ENCODE measurements around the gene CRADD. TPM values are rescaled to one million over a fixed set of nuclear protein-coding genes. Genes with fewer than 3 reads are reported as not detected.
"Not testable (repeated sequence)": the region's sequence is repeated elsewhere in the genome, so short reads cannot be mapped to it uniquely, and the experiment has no call there.

Gene CRADD
- total RNA-seq, 1 donor from 2014 or later = 14.7 TPM

DNA sequence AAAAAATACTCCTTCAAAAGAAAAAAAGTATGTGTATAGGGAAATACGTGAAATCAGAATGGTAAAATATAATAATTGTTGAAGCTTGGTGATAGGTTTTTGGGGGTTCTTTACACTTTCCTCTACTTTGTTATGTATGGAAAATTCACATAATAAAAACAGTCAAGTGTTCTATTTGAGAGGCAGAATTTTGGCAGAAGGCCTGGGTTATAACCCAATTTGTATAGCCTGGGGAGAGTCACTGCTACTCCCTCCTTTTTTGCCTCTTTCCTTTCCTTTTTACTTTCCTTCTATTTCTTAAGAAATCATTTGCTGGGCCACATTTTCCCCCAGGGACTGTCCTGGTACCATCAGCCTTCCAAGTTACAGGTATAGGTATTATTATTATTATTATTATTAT, 105.7 kb downstream of the CRADD start:
- DNase-seq (ENCODE audit: low read depth, low spot score) = no peak

DNA sequence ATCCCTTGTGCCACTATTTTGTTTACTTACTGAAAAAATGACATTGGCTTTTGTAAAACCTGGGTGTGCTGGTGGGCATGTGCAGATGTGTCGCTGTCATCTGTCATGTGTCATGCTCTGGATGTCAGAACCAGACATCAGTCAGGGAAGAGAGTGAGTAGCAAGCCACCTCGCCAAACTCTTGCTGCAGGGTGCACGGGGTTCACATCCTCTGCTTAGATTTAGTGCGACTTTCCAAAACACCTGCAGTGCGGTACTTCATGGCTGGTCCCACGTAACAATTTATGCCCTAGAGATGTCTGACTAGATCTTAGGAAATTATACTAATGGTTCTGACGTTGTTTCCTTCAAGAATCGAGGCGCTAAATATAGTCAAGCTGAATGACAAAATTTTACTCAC, 106.7 kb downstream of the CRADD start:
- no peak for DNase-seq (ENCODE audit: low read depth, low spot score)

DNA sequence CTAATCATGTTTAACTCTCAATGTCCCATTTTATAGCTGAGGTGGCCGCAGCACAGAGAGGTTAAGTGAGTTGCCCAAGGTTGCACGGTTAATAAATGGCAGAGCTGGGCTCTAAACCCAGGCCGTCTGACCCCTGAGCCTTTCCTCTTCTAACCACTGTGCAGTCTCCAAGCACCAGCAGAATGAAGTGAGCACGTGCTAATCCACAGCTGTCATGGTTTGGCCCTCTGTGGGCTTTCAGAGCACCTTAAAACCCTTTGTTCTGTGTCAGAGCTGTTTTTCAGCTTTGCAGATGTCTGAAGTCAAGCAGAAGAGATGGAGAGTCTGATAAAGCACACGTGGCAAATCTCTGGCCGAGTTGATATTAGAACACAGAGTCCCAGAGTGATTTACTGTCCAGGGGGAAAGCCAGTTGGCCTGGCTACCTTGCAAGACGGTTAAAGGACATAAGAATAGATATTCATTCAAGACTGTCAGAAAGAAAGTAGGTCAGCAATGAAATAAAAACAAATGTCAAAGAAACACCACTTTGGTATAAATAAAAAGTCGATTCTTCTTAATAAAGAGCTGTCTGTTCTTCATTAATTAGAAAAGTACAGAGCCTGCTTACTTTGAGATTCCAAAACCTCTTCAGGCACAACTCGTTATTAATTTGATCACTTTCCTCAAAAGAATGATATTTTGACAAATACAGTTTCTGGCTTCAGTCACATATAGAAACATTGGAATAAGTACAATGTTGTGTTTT, 107.3 kb downstream of the CRADD start:
- DNase-seq (ENCODE audit: low read depth, low spot score) = no peak

DNA sequence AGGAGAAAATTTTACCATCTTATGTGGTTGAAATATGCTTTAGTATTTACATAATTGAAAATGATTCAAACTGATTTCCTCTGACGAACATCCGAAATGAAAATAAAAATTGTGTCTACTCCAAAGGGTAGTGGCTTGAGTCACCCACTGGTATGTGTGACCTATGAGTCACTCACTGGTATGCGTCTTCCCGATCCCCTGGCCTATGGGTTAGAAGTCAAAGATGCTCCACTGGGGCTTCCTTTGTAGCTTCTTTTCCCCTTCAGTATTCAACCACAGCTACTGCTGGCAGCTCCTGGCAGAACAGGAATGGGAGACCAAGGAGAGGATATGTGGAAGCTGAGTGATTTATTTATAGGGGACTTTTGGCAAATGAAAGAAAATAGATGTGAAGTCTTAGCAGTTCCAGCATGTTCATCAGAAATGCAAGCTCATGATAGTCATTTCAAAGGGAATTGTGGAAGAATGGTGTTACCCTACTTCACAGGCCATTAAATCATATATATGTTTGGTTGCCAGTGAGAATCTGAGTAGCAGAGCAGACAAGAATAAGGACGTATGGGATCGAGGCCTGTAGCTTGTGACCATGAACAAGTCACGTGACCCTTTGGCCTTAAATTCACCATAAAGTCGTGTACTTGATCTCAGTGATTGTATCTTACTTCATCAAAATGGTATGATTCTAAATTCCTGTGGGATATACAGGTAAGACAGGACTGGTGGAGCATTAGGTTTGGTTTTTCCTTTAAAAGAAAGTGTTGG, 108.3 kb downstream of the CRADD start:
- DNase-seq (ENCODE audit: low read depth, low spot score) = peak; percentile 84

DNA sequence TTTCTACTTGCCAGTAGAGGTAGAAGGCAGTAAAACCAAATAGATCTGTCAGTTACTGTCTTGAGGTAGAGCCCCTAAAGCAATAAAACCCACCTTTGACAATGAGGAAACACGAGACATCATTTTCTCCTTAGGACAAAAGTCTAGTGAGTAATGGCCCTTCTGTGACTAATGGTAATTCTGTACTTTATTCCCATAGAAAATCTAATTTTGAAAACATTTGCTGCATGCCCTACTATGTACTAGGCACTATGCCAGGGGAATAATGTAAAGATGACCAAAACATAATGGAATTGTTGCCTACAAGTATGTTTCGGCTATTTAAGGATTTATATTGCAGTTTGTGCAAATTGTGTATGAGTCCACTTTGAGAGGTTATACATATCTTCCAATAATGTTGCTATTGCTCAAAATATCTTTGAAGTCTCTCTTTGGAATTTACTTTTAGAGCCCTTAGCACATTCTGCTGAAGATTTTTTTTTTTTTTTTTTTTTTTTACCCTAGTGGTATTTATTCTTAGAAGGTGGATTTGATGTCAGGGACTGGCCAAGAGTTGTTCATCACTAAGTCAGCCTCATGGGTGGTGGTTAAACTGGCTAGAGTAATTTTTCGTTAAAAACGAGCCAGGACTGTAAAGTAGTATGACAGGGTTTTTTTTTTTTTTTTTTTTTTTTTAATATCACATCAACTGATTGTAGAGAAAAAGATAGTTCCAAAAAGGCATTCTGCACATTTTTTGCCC, 109.7 kb downstream of the CRADD start:
- DNase-seq (ENCODE audit: low read depth, low spot score) = no peak

DNA sequence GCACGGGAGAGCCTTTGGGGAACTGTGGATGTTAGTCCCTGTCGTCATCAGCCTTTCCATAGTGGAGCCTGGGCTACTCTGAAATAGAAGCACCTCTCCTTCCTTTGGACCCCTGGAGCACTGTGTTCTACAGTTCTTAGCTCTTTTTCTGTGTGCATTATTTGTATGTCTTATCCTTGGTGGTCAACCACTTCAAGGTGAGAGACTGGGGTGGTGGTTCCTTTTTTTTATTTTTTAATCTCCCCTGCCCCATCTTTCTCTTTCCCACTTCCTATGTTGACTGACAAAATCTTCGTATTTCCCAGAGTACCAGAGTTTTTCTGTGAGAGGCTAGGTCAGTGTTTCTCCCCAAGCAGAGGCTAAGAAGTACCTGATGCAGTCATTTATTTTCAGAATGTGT, 111.7 kb downstream of the CRADD start:
- DNase-seq (ENCODE audit: low read depth, low spot score) = no peak

DNA sequence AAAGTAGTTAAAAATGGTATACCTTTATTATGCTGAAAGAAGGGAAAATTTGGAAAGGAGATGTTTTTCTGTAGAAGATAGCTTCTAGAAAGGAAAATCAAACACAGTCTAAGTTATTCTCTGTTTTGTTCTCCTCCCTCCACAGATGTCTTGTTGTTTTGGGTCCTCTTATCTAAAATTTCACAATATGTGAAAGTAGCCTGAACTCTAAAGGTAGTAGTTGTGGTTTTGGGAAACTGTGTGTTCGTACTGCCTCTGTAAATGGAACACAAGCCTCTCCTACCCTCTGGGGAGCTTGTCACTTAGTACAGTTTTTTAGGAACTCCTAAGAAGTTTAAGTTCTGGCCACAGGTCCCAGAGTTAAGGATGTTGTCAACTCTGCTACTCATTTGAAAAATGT, 112.6 kb downstream of the CRADD start:
- DNase-seq (ENCODE audit: low read depth, low spot score) = no peak

DNA sequence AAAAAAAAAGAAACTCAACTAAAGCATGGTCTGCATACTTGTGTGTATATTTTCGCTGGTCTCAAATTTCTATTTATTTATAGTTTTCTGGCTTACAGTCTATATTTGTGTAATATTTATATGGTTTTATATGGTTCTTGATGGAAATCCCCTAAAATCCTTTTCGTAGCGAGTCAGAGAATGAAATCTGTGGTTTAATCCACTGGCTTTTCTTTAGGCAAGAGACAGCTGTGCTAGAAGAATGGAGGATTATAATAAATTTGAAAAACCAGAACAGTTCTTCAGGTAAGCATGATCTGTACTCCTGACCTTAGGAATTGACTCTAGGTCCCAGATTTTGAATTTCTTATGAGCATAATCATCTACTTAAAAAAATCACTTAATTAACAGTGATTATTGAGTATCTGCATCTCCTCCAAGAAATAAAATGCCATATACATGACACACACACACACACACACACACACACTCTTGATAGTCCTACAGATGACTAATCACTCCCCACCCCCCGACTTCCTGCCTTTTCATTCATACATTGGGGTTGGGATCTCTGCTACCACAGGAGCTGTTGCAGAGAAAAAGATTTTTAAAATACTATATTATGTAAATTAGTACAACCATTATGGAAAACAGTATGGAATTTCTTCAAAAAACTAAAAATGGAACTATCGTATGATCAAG, 113.4 kb downstream of the CRADD start:
- DNase-seq (ENCODE audit: low read depth, low spot score) = peak; percentile 62

DNA sequence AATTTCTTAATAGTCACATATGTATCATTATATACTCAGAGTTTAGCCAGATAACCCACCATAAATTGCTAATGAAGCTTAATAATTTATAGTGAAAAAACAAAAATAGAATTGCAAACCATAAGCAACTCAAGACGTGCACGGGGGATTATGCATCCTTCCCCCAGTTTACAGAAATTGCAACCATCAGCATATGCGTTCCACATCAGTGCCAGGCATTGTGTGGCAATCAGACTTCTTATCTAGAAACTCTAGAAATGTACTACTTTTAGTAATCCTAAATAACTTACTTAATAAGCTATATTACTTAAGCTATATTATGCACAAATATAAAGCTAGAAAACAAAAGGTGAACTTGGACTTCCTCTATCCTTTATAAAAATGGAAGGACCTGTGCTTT, 115.8 kb downstream of the CRADD start:
- DNase-seq (ENCODE audit: low read depth, low spot score) = no peak

DNA sequence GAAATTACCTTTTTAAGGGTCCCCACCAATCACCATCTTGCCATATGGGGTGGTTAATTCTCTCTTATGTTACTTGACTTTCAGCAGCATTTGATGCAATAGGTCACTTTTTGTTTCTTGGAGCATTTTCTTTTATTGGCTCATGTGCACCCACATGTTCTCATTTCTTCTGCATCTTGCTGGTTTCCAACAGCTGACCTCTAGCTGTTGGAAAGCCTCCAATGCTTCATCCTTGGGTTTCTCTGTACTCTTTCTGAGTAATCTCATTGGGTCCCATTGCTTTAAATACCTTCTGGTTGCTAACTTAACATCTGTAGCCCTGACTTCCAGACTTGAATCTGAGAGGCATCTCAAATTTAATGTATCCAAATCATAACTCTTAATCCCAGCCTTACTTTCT, 116.8 kb downstream of the CRADD start:
- no peak for DNase-seq (ENCODE audit: low read depth, low spot score)

DNA sequence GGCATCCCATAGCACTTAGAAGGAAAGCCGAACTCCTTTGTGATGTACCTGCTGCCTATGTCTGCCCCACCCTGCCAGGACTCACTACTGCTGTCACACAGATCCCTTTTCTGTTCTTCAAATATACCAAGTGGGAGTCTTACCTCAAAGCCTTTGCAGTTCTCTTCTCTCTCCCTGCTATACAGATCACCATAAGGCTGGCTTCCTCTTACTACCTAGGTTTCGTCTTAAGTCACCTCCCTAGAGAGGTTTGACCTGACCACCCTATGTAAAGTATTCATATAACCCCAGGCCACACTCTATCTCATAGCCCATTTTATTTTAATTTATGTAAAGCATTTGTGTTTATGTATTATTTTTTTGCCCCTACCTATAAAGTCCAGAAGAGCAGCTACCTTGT, 117.6 kb downstream of the CRADD start:
- no peak for DNase-seq (ENCODE audit: low read depth, low spot score)

DNA sequence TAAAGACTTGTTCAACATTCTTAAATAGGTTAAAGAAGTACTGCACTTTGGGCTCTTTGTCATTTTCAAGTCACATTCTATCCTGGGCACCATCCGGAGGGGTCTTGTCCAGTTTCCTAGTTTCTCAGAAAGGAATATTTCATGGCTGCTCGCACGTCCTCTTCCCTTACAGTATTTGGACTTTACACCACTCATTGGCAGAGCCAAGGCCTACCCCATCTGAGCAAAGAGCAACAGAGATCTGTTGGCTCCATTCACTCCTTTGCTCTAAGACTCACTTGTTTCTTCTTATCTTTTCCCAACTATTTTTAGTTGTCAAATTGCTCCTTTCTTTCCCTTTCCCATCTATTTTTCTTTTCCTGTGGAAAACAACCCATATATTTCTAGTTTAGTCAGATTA, 118.2 kb downstream of the CRADD start:
- DNase-seq (ENCODE audit: low read depth, low spot score) = no peak

DNA sequence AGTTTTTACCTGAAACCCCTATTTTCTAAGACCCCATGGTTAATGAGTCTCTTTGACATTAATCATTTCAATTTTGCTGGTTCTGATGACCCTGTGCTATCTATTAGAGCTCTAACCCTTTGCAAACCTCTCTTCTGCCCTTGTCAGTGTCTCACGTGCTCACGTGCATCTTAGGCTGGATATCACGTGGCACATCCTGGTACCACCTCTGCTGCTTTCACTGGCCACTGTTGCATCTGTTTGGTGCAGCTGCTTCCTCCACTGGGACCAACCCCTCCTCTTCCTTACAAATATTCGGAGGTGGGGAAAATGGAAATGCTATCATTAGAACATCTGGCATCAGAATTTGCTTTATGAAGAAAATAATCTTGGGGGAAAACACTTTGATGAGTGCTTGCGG, 119.6 kb downstream of the CRADD start:
- no peak for DNase-seq (ENCODE audit: low read depth, low spot score)

DNA sequence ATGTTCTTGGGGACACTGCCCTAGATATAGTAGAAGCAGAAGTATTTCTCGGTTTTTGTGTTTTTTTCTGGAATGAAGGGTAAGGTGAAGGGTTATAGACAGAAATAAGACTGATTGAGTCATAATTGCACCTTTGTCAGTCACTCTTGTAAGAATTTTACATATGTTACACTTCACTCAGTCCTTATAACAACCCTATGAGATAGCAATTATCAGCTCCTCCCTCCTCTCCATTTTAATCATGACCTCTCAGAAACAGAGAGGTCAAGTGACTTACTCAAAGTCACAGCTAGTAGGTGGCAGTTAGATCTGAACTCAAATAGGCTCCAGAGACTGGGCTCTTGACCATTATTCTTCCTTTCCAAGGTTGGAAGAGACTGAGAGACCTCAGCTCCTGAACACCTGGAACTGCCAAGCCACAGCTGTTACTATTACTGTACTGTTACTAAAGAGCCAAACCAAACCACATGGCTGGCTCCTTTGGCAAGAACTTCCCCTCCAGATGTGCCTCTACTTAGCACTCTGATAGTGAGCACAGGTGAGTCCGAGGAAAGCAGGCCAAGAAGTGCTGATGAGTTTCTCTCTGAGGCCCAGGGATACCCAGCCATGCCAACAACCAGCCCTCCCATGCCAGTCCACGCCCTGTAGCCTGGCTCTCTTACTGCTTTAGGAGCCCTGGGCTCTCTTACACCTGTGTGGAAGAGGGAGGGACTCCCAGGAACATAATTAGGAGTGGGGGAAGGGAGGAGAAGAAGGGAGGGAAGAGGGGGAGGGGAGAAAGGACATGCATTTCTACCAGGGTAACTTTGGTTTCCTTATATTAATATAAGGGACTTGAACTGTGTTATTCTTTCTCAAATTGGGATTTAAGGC, 121.3 kb downstream of the CRADD start:
- DNase-seq (ENCODE audit: low read depth, low spot score) = no peak

DNA sequence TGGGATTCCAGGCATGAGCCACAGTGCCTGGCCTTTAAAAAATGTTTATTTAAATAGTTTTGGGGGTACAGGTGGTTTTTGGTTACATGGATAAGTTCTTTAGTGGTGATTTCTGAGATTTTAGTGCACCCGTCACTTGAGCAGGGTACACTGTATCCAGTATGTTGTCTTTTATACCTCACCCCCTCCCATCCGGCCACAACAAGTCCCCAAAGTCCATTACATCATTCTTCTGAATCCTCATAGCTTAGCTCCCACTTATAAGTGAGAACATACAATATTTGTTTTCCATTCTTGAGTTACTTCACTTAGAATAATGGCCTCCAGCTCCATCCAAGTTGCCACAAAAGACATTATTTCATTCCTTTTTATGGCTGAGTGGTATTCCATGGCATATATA, 124.5 kb downstream of the CRADD start:
- DNase-seq (ENCODE audit: low read depth, low spot score) = not testable (repeated sequence)

DNA sequence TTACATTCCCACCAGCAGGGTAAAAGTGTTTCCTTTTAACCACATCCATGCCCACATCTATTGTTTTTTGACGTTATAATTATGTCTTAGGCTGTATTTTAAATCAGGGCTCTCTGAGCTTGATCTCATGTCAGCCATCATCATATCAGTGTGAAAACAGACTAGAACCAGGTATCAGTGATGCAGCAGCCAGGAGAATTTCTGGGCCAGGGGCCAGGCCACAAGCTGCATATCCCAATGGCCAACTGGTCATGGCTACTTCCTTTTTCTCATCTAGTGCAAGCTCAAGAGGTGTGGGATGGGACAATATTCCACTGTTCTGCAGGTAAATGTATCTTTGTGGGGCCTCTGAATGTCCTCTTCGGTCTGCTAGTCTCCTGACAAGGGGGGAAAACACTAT, 125.1 kb downstream of the CRADD start:
- DNase-seq (ENCODE audit: low read depth, low spot score) = no peak

DNA sequence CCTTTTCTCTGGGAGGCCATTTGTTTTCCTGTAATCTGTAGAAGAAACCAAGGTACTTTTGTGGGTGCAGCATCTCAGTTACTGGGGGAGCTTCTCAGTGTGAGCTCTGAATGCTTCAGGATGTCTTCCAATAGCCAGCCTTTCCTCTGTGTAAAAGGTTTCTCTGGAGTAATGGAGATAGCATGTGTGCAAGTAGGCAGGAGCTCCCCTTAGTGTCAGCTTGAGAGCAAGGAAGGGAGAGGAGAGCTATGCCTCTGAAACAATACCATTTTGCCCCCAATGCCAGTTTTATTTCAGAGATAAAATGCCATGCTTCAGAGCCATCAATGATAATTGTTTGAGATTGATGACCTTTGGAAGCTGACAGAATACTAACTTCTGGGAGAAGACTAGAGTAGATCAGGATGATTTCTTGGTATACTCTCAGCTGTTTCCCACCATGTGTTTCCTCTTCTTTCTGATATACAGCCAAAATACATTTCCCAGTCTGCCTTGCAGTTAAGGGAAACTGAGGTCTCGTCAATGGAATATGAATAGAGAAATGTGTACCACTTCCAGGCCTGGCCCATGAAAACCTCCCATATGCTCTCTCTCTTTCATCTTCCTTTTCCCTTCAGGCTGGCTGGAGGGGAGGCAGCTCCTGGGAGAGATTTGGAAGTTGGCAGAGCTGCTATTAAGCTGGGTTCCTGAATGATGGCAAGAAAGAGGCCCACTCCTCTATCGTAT, 125.7 kb downstream of the CRADD start:
- no peak for DNase-seq (ENCODE audit: low read depth, low spot score)

DNA sequence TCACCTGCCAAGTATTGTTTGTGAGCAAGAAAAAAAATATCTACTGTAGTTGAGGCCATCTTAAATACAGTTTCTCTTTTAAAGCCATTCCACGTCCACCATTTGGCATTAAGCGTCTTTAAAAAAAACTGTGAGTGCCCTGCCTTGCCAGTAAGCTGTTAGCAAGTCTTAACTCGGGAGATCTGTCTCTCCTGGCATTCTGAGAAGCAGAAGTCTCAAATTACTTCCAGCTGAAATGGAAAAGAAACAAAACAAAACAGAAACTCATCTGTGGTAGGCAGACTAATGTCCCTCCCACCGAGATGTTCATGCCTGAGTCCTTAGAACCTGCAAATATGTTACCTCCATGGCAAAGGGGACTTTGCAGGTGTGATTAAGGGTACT, 126.2 kb downstream of the CRADD start:
- DNase-seq (ENCODE audit: low read depth, low spot score) = no peak

DNA sequence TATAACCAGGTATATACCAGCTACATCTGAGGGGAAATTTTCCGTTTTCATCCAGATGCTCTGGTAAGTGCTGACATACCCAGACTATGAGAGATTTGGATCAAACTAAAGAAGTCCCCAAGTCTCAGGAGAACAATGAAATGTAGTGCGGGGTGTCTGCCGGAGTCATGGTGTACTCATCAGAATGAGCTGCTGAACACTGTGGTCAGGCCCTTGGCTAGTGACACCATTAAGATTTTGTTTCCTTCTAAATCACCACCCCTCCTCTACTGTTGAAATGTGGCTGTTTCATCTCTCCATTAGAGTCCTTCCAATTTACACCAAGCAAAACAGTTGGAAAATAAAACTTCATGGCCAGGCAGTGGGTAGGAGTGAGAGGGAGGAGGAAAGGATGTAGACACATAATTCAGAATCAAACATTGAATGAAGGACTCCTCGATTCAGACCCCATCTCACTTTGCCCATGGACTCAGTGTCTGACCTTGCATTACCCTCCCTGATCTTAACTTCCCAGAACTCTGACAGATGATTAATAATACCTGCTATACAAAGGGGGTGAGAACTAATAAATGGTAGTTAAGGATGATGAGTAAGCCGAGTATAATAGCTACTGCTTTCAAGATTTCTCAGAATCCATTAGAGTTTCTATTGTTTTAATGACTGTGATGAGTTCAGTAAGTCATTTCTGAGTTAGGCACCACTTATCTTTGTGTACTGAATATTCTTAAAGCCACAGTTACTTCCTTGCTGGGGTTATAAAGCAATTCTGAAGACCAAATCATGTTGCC, 127.4 kb downstream of the CRADD start:
- no peak for DNase-seq (ENCODE audit: low read depth, low spot score)
